HCT116 (cell line): ENCODE data around the gene ACTL6B. TPM values are rescaled to one million over a fixed set of nuclear protein-coding genes. Genes with fewer than 3 reads are reported as not detected.

Experiments
- ATAC-seq: fragments of 200-7000 bp; cut with Tn5 transposase; 2 replicates; pipeline ENCODE4 v1.9.1; 2020; ENCODE audit warnings: mild to moderate bottlenecking, moderate library complexity
- BruUV-seq: library from RNA; stranded (reverse); fragments of 400-500 nt; replicated peaks from 2 replicates; lab custom pipeline; 2021; lab: Mats Ljungman, UMichigan
- CTCF ChIA-PET: fragments of 300-600 bp; sonication (Branson Sonifier 250); formaldehyde crosslinking; loops from one replicate; lab custom pipeline; 2021; ENCODE audit warnings: antibody characterized with exemption; lab: Charles Lee
- POLR2A ChIA-PET: fragments of 300-600, 350-600 bp; sonication (Branson Sonifier 250); formaldehyde crosslinking; loops from one replicate; lab custom pipeline; 2021; ENCODE audit warnings: antibody characterized with exemption; lab: Charles Lee
- RAD21 ChIA-PET, 2 experiments: fragments of 300-600 bp; sonication (Branson Sonifier 250); formaldehyde crosslinking; loops; one replicate each; lab custom pipeline; 2023; ENCODE audit warnings: low total read pairs in 2 of 2; ENCODE audit not compliant: uncharacterized antibody in 2 of 2, unreplicated experiment in 2 of 2, low non-redundant PET in 1 of 2; lab: Charles Lee
- DNase-seq: peaks from one replicate; pipeline ENCODE4 v3.0.0-alpha.2; 2010; ENCODE audit warnings: low read depth, low spot score
- H2AFZ ChIP-seq: fragments of 200-600 bp; shearing (Covaris generic), sonication (generic); 2 replicates; pipeline ENCODE4 v1.6.1; 2017; ENCODE audit warnings: low read depth, mixed run types, mixed read lengths, antibody characterized with exemption, low read length; ENCODE audit not compliant: poor library complexity, severe bottlenecking
- H3K27ac ChIP-seq: 2 replicates; pipeline ENCODE4 v1.5.1; 2012; ENCODE audit warnings: low read depth, low read length
- H3K27me3 ChIP-seq: fragments of 200-600 bp; sonication (generic); 2 replicates; pipeline ENCODE4 v1.6.1; 2016; ENCODE audit warnings: mixed run types, low read length, mixed read lengths; ENCODE audit not compliant: insufficient read depth
- H3K36me3 ChIP-seq, 2 experiments: fragments of 200-500 bp in 1 of 2; fragments of 200-600 bp in 1 of 2; sonication (Bioruptor generic) in 1 of 2; sonication (generic) in 1 of 2; 2 replicates each; pipeline versions ENCODE4 v1.5.1 to v1.6.1; 2014 to 2016; ENCODE audit warnings: low read length in 2 of 2, inconsistent platforms in 1 of 2, mixed read lengths in 1 of 2, mixed run types in 1 of 2; ENCODE audit not compliant: insufficient read depth in 2 of 2, control insufficient read depth in 1 of 2
- H3K4me1 ChIP-seq, 2 experiments: fragments of 200-600 bp in 1 of 2; sonication (generic) in 1 of 2; 2 replicates each; pipeline versions ENCODE4 v1.5.1 to v1.6.1; 2012 to 2017; ENCODE audit warnings: low read length in 2 of 2, inconsistent platforms in 1 of 2, mild to moderate bottlenecking in 1 of 2, mixed read lengths in 1 of 2, mixed run types in 1 of 2, moderate library complexity in 1 of 2; ENCODE audit not compliant: insufficient read depth in 2 of 2, control insufficient read depth in 1 of 2
- H3K4me2 ChIP-seq: fragments of 200-600 bp; sonication (generic); 2 replicates; pipeline ENCODE4 v1.6.1; 2017; ENCODE audit warnings: mixed run types, low read length, mixed read lengths
- H3K4me3 ChIP-seq, 2 experiments: fragments of 200-600 bp in 1 of 2; sonication (generic) in 1 of 2; replicated peaks in 1 of 2; 2 replicates each; pipeline ENCODE4 v1.5.1; 2011 to 2016; ENCODE audit warnings: low read length in 2 of 2, control low read depth in 1 of 2, low read depth in 1 of 2, mild to moderate bottlenecking in 1 of 2, mixed read lengths in 1 of 2, mixed run types in 1 of 2
- H3K79me2 ChIP-seq: fragments of 200-600 bp; sonication (generic); 2 replicates; pipeline ENCODE4 v1.6.1; 2017; ENCODE audit warnings: mild to moderate bottlenecking, mixed run types, low read length, moderate library complexity, mixed read lengths; ENCODE audit not compliant: insufficient read depth
- H3K9ac ChIP-seq: fragments of 200-600 bp; sonication (generic); 2 replicates; pipeline ENCODE4 v1.6.1; 2016; ENCODE audit warnings: low read length, mixed read lengths
- H3K9me2 ChIP-seq: fragments of 200-600 bp; sonication (generic), shearing (Covaris generic); 2 replicates; pipeline ENCODE4 v1.6.1; 2017; ENCODE audit warnings: mixed run types, mild to moderate bottlenecking, moderate library complexity; ENCODE audit not compliant: insufficient read depth
- H3K9me3 ChIP-seq, 2 experiments: fragments of 200-500 bp in 1 of 2; fragments of 200-600 bp in 1 of 2; sonication (Bioruptor generic) in 1 of 2; sonication (generic) in 1 of 2; 2 replicates each; pipeline ENCODE4 v1.6.1; 2014 to 2017; ENCODE audit warnings: low read length in 2 of 2, mixed read lengths in 2 of 2, inconsistent platforms in 1 of 2, low read depth in 1 of 2, mild to moderate bottlenecking in 1 of 2, mixed run types in 1 of 2, moderate library complexity in 1 of 2; ENCODE audit not compliant: control insufficient read depth in 1 of 2, insufficient read depth in 1 of 2
- H4K20me1 ChIP-seq: fragments of 200-600 bp; sonication (generic), shearing (Covaris generic); 2 replicates; pipeline ENCODE4 v1.6.1; 2017; ENCODE audit warnings: mixed run types, mild to moderate bottlenecking, moderate library complexity; ENCODE audit not compliant: insufficient read depth
- CBX3 ChIP-seq: IDR thresholded peaks from 2 replicates; pipeline ENCODE4 v1.6.1; 2012; ENCODE audit warnings: low read depth
- CEBPB ChIP-seq: IDR thresholded peaks from 2 replicates; pipeline ENCODE4 v1.6.1; 2012; ENCODE audit warnings: low read depth
- EGR1 ChIP-seq: IDR thresholded peaks from 2 replicates; pipeline ENCODE4 v1.6.1; 2012; ENCODE audit warnings: low read depth
- ELF1 ChIP-seq: IDR thresholded peaks from 2 replicates; pipeline ENCODE4 v1.6.1; 2012; ENCODE audit warnings: low read depth, borderline replicate concordance
- EZH2 ChIP-seq: fragments of 200-600 bp; sonication (generic); IDR thresholded peaks from 2 replicates; pipeline ENCODE4 v1.6.1; 2017; ENCODE audit warnings: antibody characterized with exemption, mixed run types
- EZH2phosphoT487 ChIP-seq: fragments of 200-600 bp; IDR thresholded peaks from 2 replicates; pipeline ENCODE4 v1.6.1; 2018; ENCODE audit warnings: antibody characterized with exemption, borderline replicate concordance
- JUND ChIP-seq: IDR thresholded peaks from 2 replicates; pipeline ENCODE4 v1.6.1; 2012
- MAX ChIP-seq: IDR thresholded peaks from 2 replicates; pipeline ENCODE4 v1.6.1; 2012
- POLR2A ChIP-seq: IDR thresholded peaks from 2 replicates; pipeline ENCODE4 v1.7.0; 2011; ENCODE audit warnings: borderline replicate concordance; ENCODE audit not compliant: insufficient read depth, insufficient read length; ENCODE audit errors: extremely low read depth
- POLR2AphosphoS5 ChIP-seq: IDR thresholded peaks from 2 replicates; pipeline ENCODE4 v1.6.1; 2011; ENCODE audit warnings: mild to moderate bottlenecking, low read depth, low read length, moderate library complexity
- RAD21 ChIP-seq: IDR thresholded peaks from 2 replicates; pipeline ENCODE4 v1.6.1; 2012; ENCODE audit warnings: low read depth, mild to moderate bottlenecking
- REST ChIP-seq: IDR thresholded peaks from 2 replicates; pipeline ENCODE4 v1.6.1; 2012; ENCODE audit warnings: low read depth
- SIN3A ChIP-seq: IDR thresholded peaks from 2 replicates; pipeline ENCODE4 v1.6.1; 2012; ENCODE audit warnings: low read depth
- SP1 ChIP-seq: IDR thresholded peaks from 2 replicates; pipeline ENCODE4 v1.6.1; 2012; ENCODE audit warnings: low read depth
- SRF ChIP-seq: IDR thresholded peaks from 2 replicates; pipeline ENCODE4 v1.6.1; 2012; ENCODE audit warnings: low read depth
- YY1 ChIP-seq: IDR thresholded peaks from 2 replicates; pipeline ENCODE4 v1.6.1; 2011; ENCODE audit warnings: low read length, low read depth, moderate library complexity, mild to moderate bottlenecking; ENCODE audit not compliant: insufficient replicate concordance; ENCODE audit errors: extremely low read depth
- ZNF274 ChIP-seq: fragments of 200-500 bp; sonication (Bioruptor generic); IDR thresholded peaks from 2 replicates; pipeline ENCODE4 v1.6.1; 2014; ENCODE audit warnings: mild to moderate bottlenecking, low read depth, low read length, inconsistent platforms
- intact Hi-C: fragments of 100-400 bp; cut with micrococcal nuclease; formaldehyde crosslinking; loops from 2 replicates; pipeline ENCODE4 v1.10.0; 2022
- total RNA-seq: library from RNA; stranded (reverse); gene quantifications from one replicate; pipeline ENCODE4 v1.2.1, GENCODE V29; 2021; ENCODE audit not compliant: unreplicated experiment

The ACTL6B gene
- total RNA-seq, 1 experiment from 2014 or later = not detected

- Histone ChIP-seq H3K9me3 (no peaks in the 10 kb centered on the region), H2AFZ (no peak overlapping the region), H3K27me3 (no peaks in the 10 kb centered on the region), H3K4me3 (no peak overlapping the region), H3K4me1 (peaks cover 0 to 15% of the 10 kb centered on the region in 2 experiments; a peak in 2 of 4 replicates), H3K4me2 (no peak overlapping the region), H3K79me2 (no peaks in the 10 kb centered on the region), H3K36me3 (no peaks in the 10 kb centered on the region), H4K20me1 (no peaks in the 10 kb centered on the region), H3K27ac (no peak overlapping the region), H3K9me2 (no peaks in the 10 kb centered on the region), H3K9ac (no peak overlapping the region)
- POLR2A ChIA-PET = no interaction called here
- no peak for ATAC-seq
- RAD21 ChIA-PET = no interaction called here
- intact Hi-C loops = no loop called here
- CTCF ChIA-PET = no interaction called here
- no peak for DNase-seq
- TF ChIP-seq REST (no peak), CEBPB (no peak), JUND (no peak), EZH2phosphoT487 (no peak), CBX3 (no peak), YY1 (no peak), ZNF274 (no peak), SP1 (no peak), POLR2AphosphoS5 (no peak), RAD21 (no peak), SRF (no peak), ELF1 (no peak), EZH2 (no peak), MAX (no peak), POLR2A (no peak), EGR1 (no peak), SIN3A (no peak)
- no TSS peak for BruUV-seq
Measured at GRCh38 chr7:100621554-100621953, 34.7 kb downstream of the ACTL6B start.
